Transverse colon (tissue), 4 donors: ENCODE measurements around the gene CDK18. TPM values are rescaled to one million over a fixed set of nuclear protein-coding genes. Genes with fewer than 3 reads are reported as not detected.

Source experiments
- DNase-seq: peaks from one replicate; pipeline ENCODE4 v3.0.0-alpha.2; 2019
- H3K27ac ChIP-seq, 4 donors: fragments of 200-600 bp; sonication (generic); 2 replicates each; pipeline ENCODE4 v1.5.1; 2016 to 2018; ENCODE audit warnings: inconsistent platforms in 4 of 4
- H3K27me3 ChIP-seq: fragments of 200-600 bp; sonication (generic); 2 replicates; pipeline ENCODE4 v1.5.1; 2017; ENCODE audit warnings: inconsistent platforms
- H3K36me3 ChIP-seq, 4 donors: fragments of 200-600 bp; sonication (generic); 2 replicates each; pipeline ENCODE4 v1.5.1; 2017 to 2019; ENCODE audit warnings: inconsistent platforms in 4 of 4
- H3K4me1 ChIP-seq, 4 donors: fragments of 200-600 bp; sonication (generic); 2 replicates each; pipeline ENCODE4 v1.5.1; 2017 to 2020; ENCODE audit warnings: inconsistent platforms in 4 of 4
- H3K4me3 ChIP-seq, 4 donors: fragments of 200-600 bp; sonication (generic); 1 replicate in 1 of 4; 2 replicates in 3 of 4; pipeline versions ENCODE4 v1.5.1 to v1.6.1; 2017 to 2019; ENCODE audit warnings: inconsistent platforms in 4 of 4
- H3K9me3 ChIP-seq, 2 donors: fragments of 200-600 bp; sonication (generic); 2 replicates each; pipeline ENCODE4 v1.5.1; 2017 to 2019; ENCODE audit warnings: inconsistent platforms in 2 of 2
- EP300 ChIP-seq: sonication (generic); formaldehyde crosslinking; IDR thresholded peaks from one replicate; pipeline ENCODE4 v1.6.1; 2017; ENCODE audit warnings: antibody characterized with exemption, low read depth
- POLR2A ChIP-seq: fragments of 450-650 bp; IDR thresholded peaks from one replicate; pipeline ENCODE4 v1.6.1; 2016; ENCODE audit warnings: antibody characterized with exemption, mild to moderate bottlenecking, moderate library complexity
- POLR2AphosphoS5 ChIP-seq, 3 donors: sonication (generic); formaldehyde crosslinking; IDR thresholded peaks; one replicate each; pipeline ENCODE4 v1.6.1; 2016; ENCODE audit warnings: antibody characterized with exemption in 3 of 3
- WGBS, 2 donors: methylation state at CpG; one replicate each; pipeline ENCODE4 v1.1.5; 2018; ENCODE audit warnings: low coverage in 1 of 2; 5-methylcytosine and 5-hydroxymethylcytosine counted together
- in situ Hi-C, 4 donors: fragments of 200-750 bp; cut with MboI; loops; one replicate each; pipeline versions ENCODE4 v1.15.0 to v1.15.1; 2017; ENCODE audit warnings: low sequenced_read_pairs in 3 of 4, low pct_ligation_motif_present in 1 of 4, low pct_unique_long_range_greater_than_20kb in 1 of 4
- intact Hi-C: fragments of 100-400 bp; cut with DNase I; formaldehyde crosslinking; loops from one replicate; pipeline ENCODE4 v1.15.1; 2023; ENCODE audit warnings: low total_unique reads
- total RNA-seq, 4 donors: library from RNA; depleted of rRNA; stranded (reverse); fragments of >200 nt; gene quantifications; one replicate each; pipeline ENCODE4 v1.1.0, GENCODE V29; 2016
- TF ChIP-seq, protein P1 (sequence below), 5 experiments: fragments of 200-600 bp in 3 of 5; fragments of 450-650 bp in 2 of 5; sonication (generic) in 3 of 5; IDR thresholded peaks; 1 replicate in 2 of 5; 2 replicates in 3 of 5; pipeline ENCODE4 v1.5.1; 2016 to 2017; ENCODE audit warnings: antibody characterized with exemption in 5 of 5, inconsistent platforms in 3 of 5, mild to moderate bottlenecking in 2 of 5, moderate library complexity in 1 of 5

CDK18 gene
- total RNA-seq, 4 donors from 2014 or later = 28.8 to 112 (median 33.5) TPM

DNA sequence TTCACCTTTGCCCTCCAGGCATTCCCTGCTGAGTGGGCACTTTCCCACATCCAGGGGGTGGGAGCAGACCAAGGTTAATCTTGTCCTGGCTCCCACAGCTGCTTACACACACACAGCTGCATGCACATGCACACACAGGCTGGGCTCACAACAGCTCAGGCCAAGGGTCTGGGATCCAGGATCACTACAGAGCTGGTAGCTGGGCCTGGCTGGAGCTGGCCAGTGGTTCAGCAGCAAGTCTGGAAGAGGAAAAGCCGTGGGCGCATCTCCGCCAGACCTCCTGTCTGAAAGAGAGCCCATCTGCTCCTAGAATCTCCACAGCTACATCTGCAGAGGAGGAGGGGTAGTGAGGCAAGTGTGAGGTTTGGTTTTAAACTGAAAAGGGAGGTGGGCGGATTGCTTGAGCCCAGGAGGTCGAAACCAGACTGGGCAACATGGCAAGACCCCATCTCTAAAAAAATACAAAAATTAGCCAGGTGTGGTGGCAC, 3.8 kb downstream of the CDK18 start:
- H3K4me1 ChIP-seq = peaks cover 10 to 39% (median 24%) of the 10 kb centered on the region in 4 donors
- in situ Hi-C loops = no loop called here
- intact Hi-C loops = no loop called here
- DNase-seq = no peak
- H3K36me3 ChIP-seq = no peaks in the 10 kb centered on the region
- H3K4me3 ChIP-seq = no peak overlapping the region
- no peaks in the 10 kb centered on the region for H3K27me3 ChIP-seq
- H3K9me3 ChIP-seq = no peaks in the 10 kb centered on the region
- no peak overlapping the region for H3K27ac ChIP-seq
- TF ChIP-seq POLR2AphosphoS5 (IDR thresholded peaks at IDR 0.05) (no peak), POLR2A (no peak), EP300 (no peak)
- TF ChIP-seq, protein P1, sequence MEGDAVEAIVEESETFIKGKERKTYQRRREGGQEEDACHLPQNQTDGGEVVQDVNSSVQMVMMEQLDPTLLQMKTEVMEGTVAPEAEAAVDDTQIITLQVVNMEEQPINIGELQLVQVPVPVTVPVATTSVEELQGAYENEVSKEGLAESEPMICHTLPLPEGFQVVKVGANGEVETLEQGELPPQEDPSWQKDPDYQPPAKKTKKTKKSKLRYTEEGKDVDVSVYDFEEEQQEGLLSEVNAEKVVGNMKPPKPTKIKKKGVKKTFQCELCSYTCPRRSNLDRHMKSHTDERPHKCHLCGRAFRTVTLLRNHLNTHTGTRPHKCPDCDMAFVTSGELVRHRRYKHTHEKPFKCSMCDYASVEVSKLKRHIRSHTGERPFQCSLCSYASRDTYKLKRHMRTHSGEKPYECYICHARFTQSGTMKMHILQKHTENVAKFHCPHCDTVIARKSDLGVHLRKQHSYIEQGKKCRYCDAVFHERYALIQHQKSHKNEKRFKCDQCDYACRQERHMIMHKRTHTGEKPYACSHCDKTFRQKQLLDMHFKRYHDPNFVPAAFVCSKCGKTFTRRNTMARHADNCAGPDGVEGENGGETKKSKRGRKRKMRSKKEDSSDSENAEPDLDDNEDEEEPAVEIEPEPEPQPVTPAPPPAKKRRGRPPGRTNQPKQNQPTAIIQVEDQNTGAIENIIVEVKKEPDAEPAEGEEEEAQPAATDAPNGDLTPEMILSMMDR (IDR thresholded peaks at IDR 0.05) = no peak
- WGBS, 2 donors = 94% methylated on average over 5 of the region's 5 CpGs; no CpG with 5 or more reads in 1 of the 2 donors

DNA sequence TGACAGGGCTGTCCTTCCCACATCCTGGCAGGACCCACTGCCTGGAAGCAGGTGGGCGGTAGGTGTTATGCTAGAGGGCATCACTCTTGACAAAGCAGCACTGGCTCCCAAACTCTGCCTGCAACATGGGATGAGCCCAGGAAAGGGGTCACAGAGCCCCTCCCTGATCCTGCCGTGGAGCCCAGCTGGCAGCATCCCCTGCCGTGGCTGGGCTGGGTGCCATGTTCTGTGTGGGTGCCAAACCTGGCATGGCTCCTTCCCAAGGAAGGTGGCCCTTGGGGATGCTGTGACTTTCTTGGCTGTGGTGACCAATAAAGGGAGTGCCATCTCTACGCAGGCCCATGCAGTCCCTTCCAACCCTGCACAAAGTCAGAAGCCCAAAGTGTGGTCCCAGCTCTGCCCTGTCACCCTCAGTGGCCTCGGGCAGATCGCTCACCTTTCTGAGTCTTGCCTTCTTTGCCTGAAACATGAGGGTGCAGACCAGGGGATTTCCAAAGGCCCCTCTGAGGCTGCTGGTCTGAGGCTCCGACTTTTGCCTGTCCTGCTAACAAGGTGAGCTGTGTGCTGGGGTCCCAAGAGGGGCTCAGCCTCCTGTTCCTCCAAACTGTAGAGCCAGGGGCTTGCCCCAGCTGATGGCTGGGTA, 6.0 kb downstream of the CDK18 start:
- in situ Hi-C loops = no loop called here
- Histone ChIP-seq H3K9me3 (no peaks in the 10 kb centered on the region), H3K27ac (peak overlapping the region in 1 of 4 donors; percentile 6), H3K36me3 (no peaks in the 10 kb centered on the region), H3K4me3 (no peak overlapping the region), H3K4me1 (peaks cover 6 to 28% (median 13%) of the 10 kb centered on the region in 4 donors), H3K27me3 (no peaks in the 10 kb centered on the region)
- intact Hi-C loops = no loop called here
- no peak for DNase-seq
- 77% methylated on average over 6 of the region's 7 CpGs; no CpG with 5 or more reads in 1 of the 2 donors for WGBS, 2 donors
- TF ChIP-seq EP300 (no peak), POLR2A (no peak), POLR2AphosphoS5 (IDR thresholded peaks at IDR 0.05) (no peak)
- TF ChIP-seq, protein P1 (IDR thresholded peaks at IDR 0.05) = no peak

DNA sequence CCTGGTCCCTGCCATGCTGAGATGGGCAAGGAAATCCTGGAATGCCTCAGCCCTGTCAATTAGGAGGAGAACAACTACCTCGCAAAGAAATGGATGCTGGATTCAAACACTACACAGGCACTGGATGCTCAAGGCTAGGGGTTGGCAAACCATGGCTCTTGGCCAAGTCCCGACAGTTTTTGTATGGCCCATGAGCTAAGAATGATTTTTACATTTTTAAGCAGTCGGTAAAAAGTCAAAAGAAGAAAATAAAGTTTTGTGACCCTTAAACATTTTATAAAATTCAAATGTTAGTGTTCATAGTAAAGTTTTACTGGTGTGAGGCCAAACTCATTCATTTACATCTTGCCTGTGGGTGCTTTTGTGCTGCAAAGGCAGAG, 6.5 kb downstream of the CDK18 start:
- 63 to 66% methylated on average over 2 to 3 of the region's 3 CpGs for WGBS, 2 donors
- in situ Hi-C loops (no loop called here), intact Hi-C loops (no loop called here)
- Histone ChIP-seq H3K27ac (peak overlapping the region in 1 of 4 donors; percentile 6), H3K4me3 (no peak overlapping the region), H3K27me3 (no peaks in the 10 kb centered on the region), H3K36me3 (no peaks in the 10 kb centered on the region), H3K4me1 (peaks cover 2 to 28% (median 10%) of the 10 kb centered on the region in 4 donors), H3K9me3 (no peaks in the 10 kb centered on the region)
- DNase-seq = no peak
- TF ChIP-seq, protein P1 (IDR thresholded peaks at IDR 0.05) = no peak
- TF ChIP-seq POLR2A (no peak), EP300 (no peak), POLR2AphosphoS5 (IDR thresholded peaks at IDR 0.05) (no peak)

DNA sequence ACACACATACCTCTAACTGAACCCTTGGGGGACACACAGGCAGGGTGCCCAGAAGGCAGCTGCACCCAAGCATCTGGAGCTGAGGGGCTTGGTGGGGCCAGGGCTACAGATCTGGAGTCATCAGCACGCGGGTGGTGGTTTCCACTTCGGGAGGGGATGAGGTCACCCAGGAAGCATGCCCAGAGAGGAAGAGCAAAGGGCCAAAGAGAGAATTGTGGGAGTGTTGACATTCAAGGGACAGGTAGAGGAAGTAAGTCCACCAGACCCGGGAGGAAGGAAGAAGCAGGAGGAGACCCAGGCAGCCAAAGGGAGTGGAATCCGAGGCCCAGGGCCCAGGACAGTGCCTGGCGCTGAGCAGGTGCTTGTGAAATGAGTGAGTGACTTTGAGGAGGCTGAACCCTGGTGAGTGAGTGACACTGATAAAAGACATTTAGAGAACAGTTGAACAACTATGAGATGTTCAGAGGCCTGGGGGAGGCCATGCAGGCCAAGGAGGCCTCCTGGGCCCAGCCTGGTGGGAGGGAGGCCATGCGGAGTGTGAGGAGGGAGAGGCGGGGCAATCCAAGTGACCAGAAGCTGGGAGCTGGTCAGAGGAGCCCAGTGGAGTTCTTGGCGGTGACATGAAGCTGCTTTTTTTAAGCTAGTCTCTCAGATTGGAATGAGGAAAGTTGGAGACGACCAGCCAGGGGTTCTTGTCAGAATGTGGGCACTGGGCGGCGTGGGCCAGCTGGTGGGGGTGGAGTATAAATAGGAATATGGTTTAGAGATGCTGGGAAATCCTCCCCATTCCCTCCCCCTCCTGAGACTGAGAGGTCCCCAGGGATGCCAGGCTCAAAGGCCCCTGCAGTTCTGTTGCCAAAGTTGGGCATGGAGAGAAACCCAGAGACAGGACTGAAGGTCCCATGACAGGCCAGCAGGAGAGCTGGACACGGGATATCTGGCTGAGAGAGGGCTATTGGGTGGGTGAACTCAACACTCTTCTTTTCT, 7.9 kb downstream of the CDK18 start:
- Histone ChIP-seq H3K27ac (peak overlapping the region; percentile 28 to 51 (median 35)), H3K4me1 (peaks cover 14 to 34% (median 21%) of the 10 kb centered on the region in 4 donors), H3K36me3 (no peaks in the 10 kb centered on the region), H3K27me3 (no peaks in the 10 kb centered on the region), H3K9me3 (no peaks in the 10 kb centered on the region), H3K4me3 (no peak overlapping the region)
- DNase-seq = no peak
- WGBS, 2 donors = 57 to 62% methylated on average over 9 to 13 of the region's 13 CpGs
- in situ Hi-C loops (no loop called here), intact Hi-C loops (no loop called here)
- TF ChIP-seq EP300 (no peak), POLR2AphosphoS5 (IDR thresholded peaks at IDR 0.05) (no peak), POLR2A (no peak)
- TF ChIP-seq, protein P1 (IDR thresholded peaks at IDR 0.05) = no peak
